Measurements from ENCODE around the gene GON4L. TPM values are rescaled to one million over a fixed set of nuclear protein-coding genes. Genes with fewer than 3 reads are reported as not detected.
"Not testable (repeated sequence)": the region's sequence is repeated elsewhere in the genome, so short reads cannot be mapped to it uniquely, and the experiment has no call there.

GON4L gene
- total and polyA plus RNA-seq, 3 donors from 2014 or later = 36.4 to 108 (median 77.2) TPM

DNA sequence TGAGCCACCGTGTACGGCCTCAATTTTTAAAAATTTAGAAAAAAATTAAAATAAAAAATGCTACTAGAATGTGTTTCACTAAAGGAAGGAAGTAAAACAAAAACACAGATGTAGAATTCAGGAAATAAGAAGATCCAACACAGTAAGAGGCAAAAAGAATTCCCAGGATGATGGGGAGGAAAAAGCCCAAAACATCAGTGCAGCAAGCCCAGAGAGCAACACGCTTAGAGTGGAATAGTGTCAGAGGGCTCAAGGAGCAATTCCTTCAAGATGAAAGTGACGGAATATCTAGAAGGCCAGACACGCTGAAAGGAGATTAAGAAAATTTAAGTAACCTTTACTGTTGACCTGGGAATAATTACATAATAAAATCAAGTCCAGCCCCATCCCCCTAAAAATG, 87.8 kb downstream of the GON4L start:
- H3K4me1 ChIP-seq = no peaks in the 10 kb centered on the region
- TF ChIP-seq, protein P1, sequence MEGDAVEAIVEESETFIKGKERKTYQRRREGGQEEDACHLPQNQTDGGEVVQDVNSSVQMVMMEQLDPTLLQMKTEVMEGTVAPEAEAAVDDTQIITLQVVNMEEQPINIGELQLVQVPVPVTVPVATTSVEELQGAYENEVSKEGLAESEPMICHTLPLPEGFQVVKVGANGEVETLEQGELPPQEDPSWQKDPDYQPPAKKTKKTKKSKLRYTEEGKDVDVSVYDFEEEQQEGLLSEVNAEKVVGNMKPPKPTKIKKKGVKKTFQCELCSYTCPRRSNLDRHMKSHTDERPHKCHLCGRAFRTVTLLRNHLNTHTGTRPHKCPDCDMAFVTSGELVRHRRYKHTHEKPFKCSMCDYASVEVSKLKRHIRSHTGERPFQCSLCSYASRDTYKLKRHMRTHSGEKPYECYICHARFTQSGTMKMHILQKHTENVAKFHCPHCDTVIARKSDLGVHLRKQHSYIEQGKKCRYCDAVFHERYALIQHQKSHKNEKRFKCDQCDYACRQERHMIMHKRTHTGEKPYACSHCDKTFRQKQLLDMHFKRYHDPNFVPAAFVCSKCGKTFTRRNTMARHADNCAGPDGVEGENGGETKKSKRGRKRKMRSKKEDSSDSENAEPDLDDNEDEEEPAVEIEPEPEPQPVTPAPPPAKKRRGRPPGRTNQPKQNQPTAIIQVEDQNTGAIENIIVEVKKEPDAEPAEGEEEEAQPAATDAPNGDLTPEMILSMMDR (IDR thresholded peaks at IDR 0.05) = no peak
- TF ChIP-seq POLR2A (IDR thresholded peaks at IDR 0.05) = no peak
- H3K27me3 ChIP-seq = no peaks in the 10 kb centered on the region
- WGBS, 2 donors = 90 to 93% methylated on average over 5 of the region's 5 CpGs
- intact Hi-C loops (cut with DNase I; ENCODE audit: low total_unique reads) = no loop called here
- H3K36me3 ChIP-seq (ENCODE audit: low read depth, missing control alignments) = no peaks in the 10 kb centered on the region
- no peak for DNase-seq
- H3K9me3 ChIP-seq = no peaks in the 10 kb centered on the region
- H3K4me3 ChIP-seq = no peak overlapping the region
- no peak overlapping the region for H3K27ac ChIP-seq

DNA sequence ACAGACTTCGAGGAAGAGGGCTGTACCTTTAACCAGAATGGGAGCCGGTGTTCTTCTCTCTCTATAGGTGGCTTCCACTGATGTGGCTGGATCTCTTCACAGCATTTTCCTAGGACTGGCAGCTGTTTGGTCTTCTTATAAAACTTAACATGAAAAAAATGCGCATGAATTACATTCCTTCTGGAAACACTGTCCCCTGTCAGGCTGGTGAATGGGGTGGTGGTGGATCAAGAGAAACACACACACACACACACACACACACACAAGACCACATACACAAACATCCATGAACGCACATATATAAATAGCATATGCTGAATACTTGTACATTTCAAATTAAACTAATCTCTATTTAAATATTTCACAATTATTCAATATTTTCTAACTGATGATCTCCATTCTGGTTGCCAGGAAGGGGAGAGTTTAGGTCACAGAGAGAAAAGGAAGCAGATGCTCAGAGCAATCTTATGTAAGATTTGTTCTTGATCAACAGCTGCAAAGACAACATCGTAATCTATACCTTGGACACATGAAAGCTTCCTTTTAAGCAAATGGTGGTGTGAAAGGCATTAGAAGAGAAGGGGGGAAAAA, 89.5 kb downstream of the GON4L start:
- H3K36me3 ChIP-seq (ENCODE audit: low read depth, missing control alignments) = not testable (repeated sequence)
- 87 to 88% methylated on average over 3 to 4 of the region's 5 CpGs for WGBS, 2 donors

DNA sequence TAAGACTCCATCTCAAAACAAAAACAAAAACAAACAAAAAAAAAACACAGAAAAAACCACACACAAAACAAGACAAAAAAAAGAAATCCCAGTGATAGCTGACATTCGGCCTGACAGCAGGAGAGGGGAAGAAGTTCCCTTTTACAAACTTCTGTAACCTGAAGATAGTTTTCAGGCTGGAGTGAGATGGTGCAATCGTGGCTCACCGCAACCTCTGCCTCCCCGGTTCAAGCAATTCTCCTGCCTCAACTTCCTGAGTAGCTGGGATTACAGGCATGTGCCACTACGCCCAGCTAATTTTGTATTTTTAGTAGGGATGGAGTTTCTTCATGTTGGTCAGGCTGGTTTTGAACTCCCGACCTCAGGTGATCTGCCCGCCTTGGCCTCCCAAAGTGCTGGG, 93.0 kb downstream of the GON4L start:
- 87 to 95% methylated on average over 7 of the region's 7 CpGs for WGBS, 2 donors

More for the DNA sequence above, 89.5 kb downstream of the GON4L start:
- H3K27ac ChIP-seq; H3K9me3 ChIP-seq; H3K27me3 ChIP-seq; H3K4me3 ChIP-seq; H3K4me1 ChIP-seq; DNase-seq; intact Hi-C loops (cut with DNase I; ENCODE audit: low total_unique reads): not testable (repeated sequence)

DNA sequence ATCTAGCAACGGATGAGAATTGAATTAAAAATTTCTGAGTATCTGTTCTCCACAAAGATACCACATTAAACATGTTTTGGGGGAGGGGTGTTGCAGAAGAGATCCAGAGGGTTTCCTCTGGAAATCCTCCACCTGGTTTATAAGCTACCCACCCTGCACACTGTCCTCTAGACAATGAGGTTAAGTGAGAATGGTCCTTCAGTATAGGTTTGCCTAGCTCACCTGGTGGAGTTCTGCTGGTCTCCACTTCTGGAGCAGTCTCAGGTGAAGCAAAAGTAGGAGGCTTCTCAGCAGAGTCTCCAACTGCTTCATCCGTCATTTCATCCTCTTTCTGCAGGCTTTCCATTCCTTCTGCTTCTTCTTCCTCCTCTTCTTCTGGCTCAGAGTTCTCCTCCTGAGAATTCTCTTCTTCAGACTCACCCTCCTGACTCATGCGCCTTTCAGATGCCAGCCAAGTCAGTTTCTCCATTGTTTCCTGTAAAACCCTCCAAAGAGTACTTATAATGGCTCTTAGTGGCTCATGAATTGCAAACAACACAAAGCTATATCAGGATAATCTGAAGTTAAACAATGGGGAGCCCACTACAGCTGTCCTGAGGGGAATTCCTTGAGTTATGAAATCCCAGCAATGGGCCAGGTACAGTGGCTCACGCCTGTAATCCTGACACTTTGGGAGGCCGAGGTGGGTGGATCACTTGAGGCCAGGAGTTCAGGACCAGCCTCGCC, 93.8 kb downstream of the GON4L start:
- intact Hi-C loops (cut with DNase I; ENCODE audit: low total_unique reads); DNase-seq; H3K27me3 ChIP-seq; H3K9me3 ChIP-seq; H3K4me1 ChIP-seq; H3K27ac ChIP-seq; H3K36me3 ChIP-seq (ENCODE audit: low read depth, missing control alignments); H3K4me3 ChIP-seq: not testable (repeated sequence)
- whole genome bisulfite sequencing, 2 donors = 91 to 97% methylated on average over 6 of the region's 6 CpGs

More for the DNA sequence above, 93.0 kb downstream of the GON4L start:
- H3K27me3 ChIP-seq; H3K4me3 ChIP-seq; DNase-seq; H3K9me3 ChIP-seq; intact Hi-C loops (cut with DNase I; ENCODE audit: low total_unique reads); H3K4me1 ChIP-seq; H3K36me3 ChIP-seq (ENCODE audit: low read depth, missing control alignments); H3K27ac ChIP-seq: not testable (repeated sequence)

DNA sequence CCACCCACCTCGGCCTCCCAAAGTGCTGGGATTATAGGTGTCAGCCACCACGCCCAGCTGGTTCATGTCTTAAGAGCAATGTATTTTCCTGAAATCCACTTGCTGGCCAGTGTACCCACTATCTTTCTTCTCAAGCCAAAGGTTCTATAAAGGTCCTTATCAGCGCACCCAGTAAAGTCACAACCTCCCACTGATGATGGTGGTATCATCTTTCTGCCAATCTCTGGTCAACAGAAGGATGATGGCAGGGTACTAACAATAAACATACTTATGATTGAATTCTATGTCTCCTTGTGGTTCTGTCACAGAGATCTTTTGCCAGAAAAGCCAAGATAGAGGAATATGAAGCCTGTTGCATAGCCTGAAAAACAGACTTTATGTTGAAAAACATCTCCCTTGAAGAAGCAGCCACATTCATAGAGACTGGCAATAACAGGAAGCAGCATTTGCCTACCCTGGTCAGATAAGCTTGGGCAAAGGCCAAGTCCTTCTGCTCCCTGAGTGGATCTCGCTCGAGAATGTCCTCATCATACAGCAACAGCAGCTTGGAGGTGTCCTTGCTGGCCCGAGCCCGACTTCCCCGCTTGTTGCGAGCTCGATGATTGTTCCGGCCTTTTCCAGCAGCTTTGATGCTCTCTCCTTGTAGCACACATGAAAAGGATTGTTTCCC, 95.1 kb downstream of the GON4L start:
- no peak overlapping the region for H3K27ac ChIP-seq
- H3K36me3 ChIP-seq (ENCODE audit: low read depth, missing control alignments) = no peaks in the 10 kb centered on the region
- 90 to 91% methylated on average over 11 of the region's 11 CpGs for WGBS, 2 donors
- no peaks in the 10 kb centered on the region for H3K4me1 ChIP-seq
- no peak overlapping the region for H3K4me3 ChIP-seq
- TF ChIP-seq POLR2A (IDR thresholded peaks at IDR 0.05) = no peak
- TF ChIP-seq, protein P1 (IDR thresholded peaks at IDR 0.05) = no peak
- no peak for DNase-seq
- H3K27me3 ChIP-seq = no peaks in the 10 kb centered on the region
- intact Hi-C loops (cut with DNase I; ENCODE audit: low total_unique reads) = no loop called here
- no peaks in the 10 kb centered on the region for H3K9me3 ChIP-seq

DNA sequence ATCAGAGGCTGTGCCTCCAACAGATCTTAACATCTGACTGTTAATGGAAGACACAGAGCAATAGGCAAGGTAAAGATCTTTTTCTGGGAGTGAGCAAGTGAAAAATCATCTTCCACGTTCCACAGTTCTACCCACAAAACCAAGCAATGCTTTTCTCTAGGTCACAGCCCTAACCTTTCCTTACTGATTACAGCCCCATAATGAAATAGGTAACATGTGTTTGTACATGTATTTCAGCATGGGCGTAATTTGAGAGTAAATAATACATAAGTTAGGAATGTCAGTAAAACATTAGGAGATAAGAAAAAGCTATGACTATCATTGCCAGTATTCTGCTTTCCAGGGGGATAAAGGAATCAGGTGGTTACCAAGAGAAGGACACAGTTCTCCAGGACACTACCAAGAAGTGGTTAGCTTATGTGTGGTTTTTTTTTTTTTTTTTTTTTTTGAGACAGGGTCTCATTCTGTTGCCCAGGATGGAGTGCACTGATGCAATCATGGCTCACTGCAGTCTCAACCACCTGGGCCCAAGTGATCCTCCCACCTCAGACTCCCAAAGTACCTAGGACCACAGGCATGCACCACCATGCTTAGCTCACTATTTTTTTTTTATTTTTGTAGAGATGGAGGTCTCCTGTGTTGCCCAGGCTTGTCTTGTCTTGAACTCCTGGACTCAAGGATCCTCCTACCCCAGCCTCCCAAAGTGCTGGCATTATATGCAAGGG, 96.1 kb downstream of the GON4L start:
- H3K9me3 ChIP-seq = no peaks in the 10 kb centered on the region
- no peak for DNase-seq
- H3K4me3 ChIP-seq = no peak overlapping the region
- H3K36me3 ChIP-seq (ENCODE audit: low read depth, missing control alignments) = no peaks in the 10 kb centered on the region
- no peak overlapping the region for H3K27ac ChIP-seq
- intact Hi-C loops (cut with DNase I; ENCODE audit: low total_unique reads) = no loop called here
- H3K27me3 ChIP-seq = no peaks in the 10 kb centered on the region
- 91 to 93% methylated on average over 2 of the region's 2 CpGs for WGBS, 2 donors
- H3K4me1 ChIP-seq = no peaks in the 10 kb centered on the region
- TF ChIP-seq, protein P1 (IDR thresholded peaks at IDR 0.05) = no peak
- no peak for TF ChIP-seq POLR2A (IDR thresholded peaks at IDR 0.05)
